Epithelial cell of proximal tubule (primary cell): ENCODE results near the gene GGT6. TPM values are rescaled to one million over a fixed set of nuclear protein-coding genes. Genes with fewer than 3 reads are reported as not detected.

Source experiments
- DNase-seq: peaks from one replicate; pipeline ENCODE4 v3.0.0-alpha.2; 2011; ENCODE audit warnings: low read depth
- H3K4me3 ChIP-seq: 2 replicates; pipeline ENCODE4 v1.5.1; 2011; ENCODE audit warnings: low read depth, mild to moderate bottlenecking, low read length
- total RNA-seq: library from RNA; depleted of rRNA; stranded (reverse); fragments of >200 nt; gene quantifications from 2 replicates; pipeline ENCODE4 v1.2.3, GENCODE V29; 2015
- TF ChIP-seq, protein P1 (sequence below): conservative IDR thresholded peaks from 2 replicates; pipeline ENCODE4 v1.5.1; 2012; ENCODE audit warnings: low read depth, mild to moderate bottlenecking, low read length

The GGT6 gene
- total RNA-seq, 1 donor from 2014 or later, result 0.86 TPM

DNA sequence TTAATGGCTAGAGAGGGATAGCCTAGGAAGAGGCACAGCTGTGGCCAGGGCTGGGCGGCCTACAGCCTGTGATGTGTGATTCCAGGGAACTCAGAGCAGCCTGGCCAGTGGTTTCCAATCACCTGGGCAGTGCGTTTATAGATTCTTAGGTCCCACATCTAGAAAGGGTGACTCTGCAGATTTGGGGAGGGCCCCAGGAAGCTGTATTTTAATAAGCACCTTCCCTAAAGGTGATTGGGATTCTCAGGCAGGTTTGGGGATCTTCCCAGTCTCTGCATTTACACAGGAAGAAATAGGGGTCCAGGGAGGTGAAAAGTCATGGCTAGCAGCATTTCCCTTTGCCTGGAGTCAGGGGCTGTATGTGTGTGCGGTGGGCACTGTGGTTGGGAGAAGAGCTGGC lies 52.2 kb downstream of the GGT6 start:
- no peak overlapping the region for H3K4me3 ChIP-seq
- no peak for DNase-seq
- TF ChIP-seq, protein P1, sequence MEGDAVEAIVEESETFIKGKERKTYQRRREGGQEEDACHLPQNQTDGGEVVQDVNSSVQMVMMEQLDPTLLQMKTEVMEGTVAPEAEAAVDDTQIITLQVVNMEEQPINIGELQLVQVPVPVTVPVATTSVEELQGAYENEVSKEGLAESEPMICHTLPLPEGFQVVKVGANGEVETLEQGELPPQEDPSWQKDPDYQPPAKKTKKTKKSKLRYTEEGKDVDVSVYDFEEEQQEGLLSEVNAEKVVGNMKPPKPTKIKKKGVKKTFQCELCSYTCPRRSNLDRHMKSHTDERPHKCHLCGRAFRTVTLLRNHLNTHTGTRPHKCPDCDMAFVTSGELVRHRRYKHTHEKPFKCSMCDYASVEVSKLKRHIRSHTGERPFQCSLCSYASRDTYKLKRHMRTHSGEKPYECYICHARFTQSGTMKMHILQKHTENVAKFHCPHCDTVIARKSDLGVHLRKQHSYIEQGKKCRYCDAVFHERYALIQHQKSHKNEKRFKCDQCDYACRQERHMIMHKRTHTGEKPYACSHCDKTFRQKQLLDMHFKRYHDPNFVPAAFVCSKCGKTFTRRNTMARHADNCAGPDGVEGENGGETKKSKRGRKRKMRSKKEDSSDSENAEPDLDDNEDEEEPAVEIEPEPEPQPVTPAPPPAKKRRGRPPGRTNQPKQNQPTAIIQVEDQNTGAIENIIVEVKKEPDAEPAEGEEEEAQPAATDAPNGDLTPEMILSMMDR, result no peak

DNA sequence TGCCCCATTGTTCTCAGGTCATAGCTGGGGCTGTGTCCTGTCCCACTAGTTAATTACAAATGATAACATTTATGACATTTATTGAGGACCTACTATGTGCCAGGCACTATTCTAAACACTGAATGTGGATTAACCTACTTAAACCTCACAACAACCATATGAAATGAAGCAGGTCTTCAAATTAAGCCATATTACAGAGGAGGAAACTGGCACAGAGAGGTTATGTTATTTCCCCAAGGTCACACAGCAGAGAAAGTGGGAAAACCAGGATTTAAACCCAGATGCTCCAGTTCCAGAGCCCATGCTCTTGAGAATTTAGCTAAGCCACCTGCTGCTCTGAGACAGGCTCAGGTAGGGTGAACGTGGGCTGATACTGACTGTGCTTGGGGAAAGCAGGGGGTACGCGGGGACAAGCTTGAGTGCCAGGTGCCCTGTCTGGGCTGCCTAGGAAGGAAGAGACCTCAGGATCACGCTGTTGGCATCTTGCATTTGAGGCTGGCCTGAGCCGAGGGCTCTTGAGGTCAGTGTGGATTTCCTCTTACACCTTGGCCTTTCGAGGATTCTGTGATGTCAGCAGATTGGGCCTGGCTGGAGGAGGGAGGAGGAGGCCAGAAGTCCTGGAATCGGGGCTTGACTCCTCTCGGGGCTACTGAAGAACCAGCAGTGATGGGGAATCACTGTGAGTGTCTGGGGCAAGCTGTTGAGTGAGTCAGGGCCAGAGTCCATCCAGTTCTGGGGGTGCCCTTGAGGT lies 52.8 kb downstream of the GGT6 start:
- no peak overlapping the region for H3K4me3 ChIP-seq
- TF ChIP-seq, protein P1, result no peak
- no peak for DNase-seq

Other genes with a start within 250 kb of the GGT6 start
- 65.4 and 68.1 TPM in 2 replicates for gene UBE2G1, start 193.9 kb downstream of the GGT6 start, total RNA-seq
- gene SPNS3, start 126.6 kb downstream of the GGT6 start, total RNA-seq, result 0.75 and 3.0 TPM in 2 replicates
- 110 and 162 TPM in 2 replicates for gene SPNS2, start 61.7 kb downstream of the GGT6 start, total RNA-seq
- gene MYBBP1A, start 5.2 kb downstream of the GGT6 start, total RNA-seq, result 70.9 and 140 TPM in 2 replicates
- gene SMTNL2, start 24.0 kb upstream of the GGT6 start, total RNA-seq, result 0.07 and 1.3 TPM in 2 replicates
- 0.14 TPM in 1 of 2 replicates, not detected in the other for gene ALOX15, start 81.1 kb upstream of the GGT6 start, total RNA-seq
- 25.8 and 55.9 TPM in 2 replicates for gene PELP1, start 143.6 kb upstream of the GGT6 start, total RNA-seq
- gene ARRB2, start 150.1 kb upstream of the GGT6 start, total RNA-seq, result 19.9 and 20.0 TPM in 2 replicates
- gene MED11, start 170.9 kb upstream of the GGT6 start, total RNA-seq, result 26.6 and 27.2 TPM in 2 replicates
- gene ZMYND15, start 179.3 kb upstream of the GGT6 start, total RNA-seq, result 0.36 and 1.5 TPM in 2 replicates
- 19.0 and 32.3 TPM in 2 replicates for gene CXCL16, start 179.4 kb upstream of the GGT6 start, total RNA-seq
- not detected in 2 replicates for gene TM4SF5, start 211.3 kb upstream of the GGT6 start, total RNA-seq
- not detected in 2 replicates for gene VMO1, start 225.8 kb upstream of the GGT6 start, total RNA-seq
- gene GLTPD2, start 228.4 kb upstream of the GGT6 start, total RNA-seq, result not detected in 2 replicates
- 264 and 337 TPM in 2 replicates for gene PSMB6, start 235.6 kb upstream of the GGT6 start, total RNA-seq
- 15.7 and 19.5 TPM in 2 replicates for gene PLD2, start 246.6 kb upstream of the GGT6 start, total RNA-seq